CD4-positive, alpha-beta T cell (primary cell): ENCODE data around the gene ECHS1. TPM values are rescaled to one million over a fixed set of nuclear protein-coding genes. Genes with fewer than 3 reads are reported as not detected.
A peak's percentile ranks its signal among the peaks of the same experiment; 100 is the strongest.

Experiments used
- ATAC-seq: fragments of 200-7000 bp; cut with Tn5 transposase; one replicate; pipeline ENCODE4 v1.10.0; 2022; ENCODE audit warnings: mild to moderate bottlenecking; ENCODE audit not compliant: poor library complexity
- CTCF ChIA-PET: fragments of 350-600 bp; sonication (Branson Sonifier 250); formaldehyde crosslinking; loops from one replicate; lab custom pipeline; 2021; ENCODE audit warnings: antibody characterized with exemption, inconsistent platforms; lab: Charles Lee
- POLR2A ChIA-PET: fragments of 350-600 bp; sonication (Branson Sonifier 250); formaldehyde crosslinking; loops from one replicate; lab custom pipeline; 2021; ENCODE audit warnings: antibody characterized with exemption, inconsistent platforms; lab: Charles Lee
- DNase-seq, 14 experiments: peaks; one replicate each; pipeline ENCODE4 v3.0.0-alpha.2; 2013 to 2020; ENCODE audit warnings: mixed read lengths in 2 of 14
- H3K27ac ChIP-seq, 2 donors: one replicate each; pipeline versions ENCODE4 v1.5.1 to v1.7.0; 2013; ENCODE audit warnings: low read length in 2 of 2, low read depth in 1 of 2, mild to moderate bottlenecking in 1 of 2
- H3K27me3 ChIP-seq, 2 experiments: 1 replicate in 1 of 2; 2 replicates in 1 of 2; pipeline versions ENCODE4 v1.6.1 to v1.7.0; 2013; ENCODE audit warnings: low read length in 2 of 2, control low read depth in 1 of 2, mild to moderate bottlenecking in 1 of 2, moderate library complexity in 1 of 2; ENCODE audit not compliant: insufficient read depth in 2 of 2, control insufficient read depth in 1 of 2
- H3K36me3 ChIP-seq: one replicate; pipeline ENCODE4 v1.6.1; 2013; ENCODE audit warnings: low read length, control low read depth; ENCODE audit not compliant: insufficient read depth
- H3K4me1 ChIP-seq: one replicate; pipeline ENCODE4 v1.6.1; 2013; ENCODE audit warnings: low read length, control low read depth; ENCODE audit not compliant: insufficient read depth
- H3K4me3 ChIP-seq: one replicate; pipeline ENCODE4 v1.5.1; 2013; ENCODE audit warnings: mild to moderate bottlenecking, low read length, moderate library complexity
- H3K9me3 ChIP-seq, 2 experiments: 1 replicate in 1 of 2; 2 replicates in 1 of 2; pipeline versions ENCODE4 v1.6.1 to v1.7.0; 2013; ENCODE audit warnings: low read length in 2 of 2, mild to moderate bottlenecking in 2 of 2, control low read depth in 1 of 2, moderate library complexity in 1 of 2; ENCODE audit not compliant: control insufficient read depth in 1 of 2, insufficient read depth in 1 of 2
- H3K27ac Mint-ChIP-seq: one replicate; pipeline ENCODE4 v1.8.0; 2020; ENCODE audit warnings: mixed read lengths
- H3K27me3 Mint-ChIP-seq: one replicate; pipeline ENCODE4 v1.8.0; 2021; ENCODE audit warnings: mixed read lengths
- H3K36me3 Mint-ChIP-seq: one replicate; pipeline ENCODE4 v1.8.0; 2021; ENCODE audit warnings: low read depth, mixed read lengths
- H3K4me1 Mint-ChIP-seq: one replicate; pipeline ENCODE4 v1.8.0; 2021; ENCODE audit warnings: low read depth, mixed read lengths
- H3K4me3 Mint-ChIP-seq: one replicate; pipeline ENCODE4 v1.8.0; 2020; ENCODE audit warnings: mild to moderate bottlenecking, mixed read lengths
- H3K9me3 Mint-ChIP-seq: one replicate; pipeline ENCODE4 v1.8.0; 2020; ENCODE audit warnings: mixed read lengths
- CTCF ChIP-seq: fragments of 200-600 bp; IDR thresholded peaks from one replicate; pipeline ENCODE4 v1.8.0; 2022; ENCODE audit warnings: antibody characterized with exemption, mild to moderate bottlenecking
- intact Hi-C, 2 experiments: fragments of 100-400 bp; cut with DNase I in 1 of 2; cut with micrococcal nuclease in 1 of 2; formaldehyde crosslinking; loops; one replicate each; pipeline versions ENCODE4 v1.15.1 to v1.9.0; 2023 to 2025; cut with DNase I, micrococcal nuclease
- microRNA-seq: library from miRNA; unstranded; fragments of <30 nt; microRNA quantifications from one replicate; pipeline ENCODE4 v1.2.0, GENCODE V29; 2021; ENCODE audit warnings: borderline microRNAs expressed, borderline replicate concordance
- total RNA-seq, 174 experiments: library from RNA in 2 of 174; stranded (reverse) in 2 of 174; gene quantifications; one replicate each; pipeline ENCODE4 v1.2.3 and lab custom pipeline; 2021 to 2026

ECHS1 gene
- total RNA-seq, 2 experiments from 2014 or later = 7.6 to 8.3 TPM

GRCh38 chr10:133313192-133313591 lies 60.0 kb downstream of the ECHS1 start:
- Mint-ChIP-seq H3K36me3 (peaks cover 37% of the 10 kb centered on the region), H3K27me3 (peaks cover 2% of the 10 kb centered on the region), H3K4me1 (peaks cover 8% of the 10 kb centered on the region), H3K27ac (no peak overlapping the region), H3K9me3 (no peaks in the 10 kb centered on the region), H3K4me3 (peak overlapping the region; percentile 15)
- peaks cover 0 to 9% of the 10 kb centered on the region in 2 experiments for H3K9me3 ChIP-seq
- H3K27ac ChIP-seq = no peak overlapping the region
- no peaks in the 10 kb centered on the region for H3K27me3 ChIP-seq
- no peak for TF ChIP-seq CTCF
- intact Hi-C loops = no loop called here
- ATAC-seq (no peak), DNase-seq (no peak)
- H3K4me3 ChIP-seq = no peak overlapping the region
- ChIA-PET POLR2A (no interaction called here), CTCF (interaction anchor here (1.0 to 1.3 kb wide), 2 partner anchors 11 to 17 kb away, joined by 3 to 4 read pairs; no protein-coding TSS in a partner anchor)
- H3K4me1 ChIP-seq = peaks cover 11% of the 10 kb centered on the region
- peaks cover 37% of the 10 kb centered on the region for H3K36me3 ChIP-seq

GRCh38 chr10:133312769-133313145 lies 60.4 kb downstream of the ECHS1 start:
- peaks cover 0 to 9% of the 10 kb centered on the region in 2 experiments for H3K9me3 ChIP-seq
- no peak for TF ChIP-seq CTCF
- DNase-seq (no peak), ATAC-seq (no peak)
- no peaks in the 10 kb centered on the region for H3K9me3 Mint-ChIP-seq
- H3K4me3 ChIP-seq = no peak overlapping the region
- H3K36me3 Mint-ChIP-seq = peaks cover 41% of the 10 kb centered on the region
- peaks cover 37% of the 10 kb centered on the region for H3K36me3 ChIP-seq
- no peak overlapping the region for H3K27ac ChIP-seq
- H3K4me1 ChIP-seq = peaks cover 16% of the 10 kb centered on the region
- H3K27me3 Mint-ChIP-seq = peaks cover 6% of the 10 kb centered on the region
- intact Hi-C loops = no loop called here
- peaks cover 12% of the 10 kb centered on the region for H3K4me1 Mint-ChIP-seq
- ChIA-PET CTCF (no interaction called here), POLR2A (no interaction called here)
- H3K27ac Mint-ChIP-seq = no peak overlapping the region
- H3K4me3 Mint-ChIP-seq = peak overlapping the region; percentile 15
- no peaks in the 10 kb centered on the region for H3K27me3 ChIP-seq

Small RNA genes lying within 50 kb of the gene (microRNA-seq; reads per million reads assigned to microRNA genes)
- 1.8 reads per million for gene MIR3944

Other genes starting within 250 kb of the ECHS1 start
- gene KNDC1, start 213.1 kb downstream of the ECHS1 start, total RNA-seq = not detected
- gene UTF1, start 143.1 kb downstream of the ECHS1 start, total RNA-seq = not detected
- under 1 TPM; 0.11 to 0.14 TPM for gene VENTX, start 135.5 kb downstream of the ECHS1 start, total RNA-seq
- 10 to 100 TPM; 95.6 to 95.9 TPM for gene ADAM8, start 96.5 kb downstream of the ECHS1 start, total RNA-seq
- 10 to 100 TPM; 89.3 to 94.2 TPM for gene TUBGCP2, start 64.5 kb downstream of the ECHS1 start, total RNA-seq
- gene ZNF511, start 64.4 kb downstream of the ECHS1 start, total RNA-seq = 10 to 100 TPM; 38.1 to 40.9 TPM
- gene CALY, start 36.5 kb downstream of the ECHS1 start, total RNA-seq = 1 to 10 TPM; 3.8 to 3.9 TPM
- gene PRAP1, start 26.0 kb downstream of the ECHS1 start, total RNA-seq = not detected
- 10 to 100 TPM; 10.3 to 11.7 TPM for gene FUOM, start 15.3 kb downstream of the ECHS1 start, total RNA-seq
- gene PAOX, start 5.9 kb upstream of the ECHS1 start, total RNA-seq = 1 to 10 TPM; 1.9 to 2.6 TPM
- 10 to 100 TPM; 28.5 to 34.9 TPM for gene MTG1, start 20.8 kb upstream of the ECHS1 start, total RNA-seq
- gene SPRN, start 51.3 kb upstream of the ECHS1 start, total RNA-seq = not detected
- 1 to 10 TPM; 5.0 to 5.2 TPM for gene SCART1, start 80.6 kb upstream of the ECHS1 start, total RNA-seq
- gene CYP2E1, start 154.0 kb upstream of the ECHS1 start, total RNA-seq = 1 to 10 TPM; 1.6 to 2.0 TPM
- gene SYCE1, start 192.2 kb upstream of the ECHS1 start, total RNA-seq = under 1 TPM; 0.30 to 0.42 TPM